ENCODE results near the gene IL17RB.

The IL17RB gene

GRCh38 chr3:53809764-53810400 lies 36.5 kb upstream of the IL17RB start:
- H3K4me1 ChIP-seq, result peaks cover 0 to 8% (median 0%) of the 10 kb centered on the region in 10 experiments; a peak in 3 of 20 replicates
- H3K4me3 ChIP-seq, result no peak overlapping the region
- no peak overlapping the region for H3K4me2 ChIP-seq
- no peaks in the 10 kb centered on the region for H4K20me1 ChIP-seq
- H3K9me3 ChIP-seq (replicated peaks in 1 of 11), result no peaks in the 10 kb centered on the region
- TF ChIP-seq Cebpa-rat (IDR thresholded peaks at IDR 0.05), result no peak
- H3K36me3 ChIP-seq, result no peaks in the 10 kb centered on the region
- H3K27ac ChIP-seq, result no peak overlapping the region
- no peaks in the 10 kb centered on the region for H3K27me3 ChIP-seq
- H3K9ac ChIP-seq, result no peak overlapping the region

- H3K36me3 ChIP-seq, result no peaks in the 10 kb centered on the region
Measured at GRCh38 chr3:53811143-53811927, 35.0 kb upstream of the IL17RB start.

GRCh38 chr3:53812434-53812833 lies 33.9 kb upstream of the IL17RB start:
- H3K27me3 ChIP-seq, result no peaks in the 10 kb centered on the region
- H4K20me1 ChIP-seq, result no peaks in the 10 kb centered on the region
- H3K9ac ChIP-seq, result no peak overlapping the region
- H3K9me3 ChIP-seq (replicated peaks in 1 of 11), result no peaks in the 10 kb centered on the region
- H3K4me3 ChIP-seq, result no peak overlapping the region
- no peak overlapping the region for H3K4me2 ChIP-seq
- H3K36me3 ChIP-seq, result no peaks in the 10 kb centered on the region
- peaks cover 0 to 4% (median 0%) of the 10 kb centered on the region in 10 experiments; a peak in 2 of 20 replicates for H3K4me1 ChIP-seq
- no peak for TF ChIP-seq Cebpa-rat (IDR thresholded peaks at IDR 0.05)
- no peak overlapping the region for H3K27ac ChIP-seq

More at GRCh38 chr3:53811143-53811927, 35.0 kb upstream of the IL17RB start:
- H4K20me1 ChIP-seq, result no peaks in the 10 kb centered on the region
- H3K4me1 ChIP-seq, result peaks cover 0 to 6% (median 0%) of the 10 kb centered on the region in 10 experiments; a peak in 2 of 20 replicates
- no peaks in the 10 kb centered on the region for H3K9me3 ChIP-seq (replicated peaks in 1 of 11)
- no peak overlapping the region for H3K27ac ChIP-seq
- TF ChIP-seq Cebpa-rat (IDR thresholded peaks at IDR 0.05), result no peak
- no peak overlapping the region for H3K4me3 ChIP-seq
- H3K9ac ChIP-seq, result no peak overlapping the region
- H3K27me3 ChIP-seq, result no peaks in the 10 kb centered on the region
- H3K4me2 ChIP-seq, result no peak overlapping the region

- Histone ChIP-seq H3K27ac (no peak overlapping the region), H3K4me2 (no peak overlapping the region), H3K9ac (no peak overlapping the region), H3K9me3 (replicated peaks in 1 of 11) (no peaks in the 10 kb centered on the region), H4K20me1 (no peaks in the 10 kb centered on the region), H3K27me3 (no peaks in the 10 kb centered on the region), H3K4me1 (peaks cover 0 to 4% (median 0%) of the 10 kb centered on the region in 10 experiments; a peak in 2 of 20 replicates), H3K4me3 (no peak overlapping the region), H3K36me3 (no peaks in the 10 kb centered on the region)
- no peak for TF ChIP-seq Cebpa-rat (IDR thresholded peaks at IDR 0.05)
Measured at GRCh38 chr3:53813229-53813628, 33.1 kb upstream of the IL17RB start.

GRCh38 chr3:53813876-53814275 lies 32.5 kb upstream of the IL17RB start:
- no peaks in the 10 kb centered on the region for H4K20me1 ChIP-seq
- H3K4me3 ChIP-seq, result no peak overlapping the region
- H3K36me3 ChIP-seq, result no peaks in the 10 kb centered on the region
- no peak overlapping the region for H3K9ac ChIP-seq
- TF ChIP-seq Cebpa-rat (IDR thresholded peaks at IDR 0.05), result no peak
- peaks cover 0 to 4% (median 0%) of the 10 kb centered on the region in 10 experiments; a peak in 2 of 20 replicates for H3K4me1 ChIP-seq
- H3K27ac ChIP-seq, result no peak overlapping the region
- no peaks in the 10 kb centered on the region for H3K27me3 ChIP-seq
- no peaks in the 10 kb centered on the region for H3K9me3 ChIP-seq (replicated peaks in 1 of 11)
- H3K4me2 ChIP-seq, result no peak overlapping the region

GRCh38 chr3:53815067-53815466 lies 31.3 kb upstream of the IL17RB start:
- Histone ChIP-seq H3K27ac (no peak overlapping the region), H3K4me3 (no peak overlapping the region), H3K9me3 (replicated peaks in 1 of 11) (no peaks in the 10 kb centered on the region), H3K4me2 (no peak overlapping the region), H3K27me3 (no peaks in the 10 kb centered on the region), H3K36me3 (no peaks in the 10 kb centered on the region), H3K4me1 (peaks cover 0 to 4% (median 0%) of the 10 kb centered on the region in 10 experiments; a peak in 2 of 20 replicates), H3K9ac (no peak overlapping the region), H4K20me1 (no peaks in the 10 kb centered on the region; a peak in 1 of 22 replicates)
- TF ChIP-seq Cebpa-rat (IDR thresholded peaks at IDR 0.05), result no peak

GRCh38 chr3:53815651-53816050 lies 30.7 kb upstream of the IL17RB start:
- no peak overlapping the region for H3K4me2 ChIP-seq
- no peaks in the 10 kb centered on the region for H3K36me3 ChIP-seq
- no peak overlapping the region for H3K9ac ChIP-seq
- TF ChIP-seq Cebpa-rat (IDR thresholded peaks at IDR 0.05), result no peak
- no peak overlapping the region for H3K4me3 ChIP-seq
- no peaks in the 10 kb centered on the region for H3K9me3 ChIP-seq (replicated peaks in 1 of 11)
- H3K27me3 ChIP-seq, result no peaks in the 10 kb centered on the region
- no peaks in the 10 kb centered on the region; a peak in 1 of 22 replicates for H4K20me1 ChIP-seq
- H3K4me1 ChIP-seq, result peaks cover 0 to 5% (median under 1%) of the 10 kb centered on the region in 10 experiments; a peak in 5 of 20 replicates
- H3K27ac ChIP-seq, result no peak overlapping the region

GRCh38 chr3:53816425-53816824 lies 29.9 kb upstream of the IL17RB start:
- Histone ChIP-seq H3K4me2 (no peak overlapping the region), H3K4me1 (peaks cover 0 to 12% (median 4%) of the 10 kb centered on the region in 10 experiments; a peak in 7 of 20 replicates), H3K27ac (no peak overlapping the region), H3K9ac (no peak overlapping the region), H3K4me3 (no peak overlapping the region), H3K9me3 (replicated peaks in 1 of 11) (no peaks in the 10 kb centered on the region), H3K36me3 (no peaks in the 10 kb centered on the region), H4K20me1 (no peaks in the 10 kb centered on the region; a peak in 1 of 22 replicates), H3K27me3 (no peaks in the 10 kb centered on the region)
- TF ChIP-seq Cebpa-rat (IDR thresholded peaks at IDR 0.05), result no peak

- Histone ChIP-seq H3K4me3 (no peak overlapping the region), H3K27me3 (no peaks in the 10 kb centered on the region), H3K36me3 (no peaks in the 10 kb centered on the region), H3K4me1 (peaks cover 0 to 17% (median 4%) of the 10 kb centered on the region in 10 experiments; a peak in 7 of 20 replicates), H3K9ac (no peak overlapping the region), H3K9me3 (replicated peaks in 1 of 11) (no peaks in the 10 kb centered on the region), H4K20me1 (peaks cover 0 to 2% (median 0%) of the 10 kb centered on the region in 11 experiments; a peak in 1 of 22 replicates), H3K27ac (no peak overlapping the region), H3K4me2 (no peak overlapping the region)
- TF ChIP-seq Cebpa-rat (IDR thresholded peaks at IDR 0.05), result no peak
Measured at GRCh38 chr3:53817211-53817610, 29.2 kb upstream of the IL17RB start.

Measured in BLaER1 treated with 17β-estradiol and CSF1 and Interleukin-3, amounts not matched to agents 10 nM and 100 nM (cell line).